Eye (tissue), 1 donor: ENCODE results near the gene VWA3B.
"Not testable (repeated sequence)": the region's sequence is repeated elsewhere in the genome, so short reads cannot be mapped to it uniquely, and the experiment has no call there.

ENCODE experiments used
- DNase-seq: peaks from one replicate; pipeline ENCODE4 v3.0.0-alpha.2; 2015

The VWA3B gene

GRCh38 chr2:98087447-98088020, 567 bp downstream of the VWA3B start:
- no peak for DNase-seq

- no peak for DNase-seq
These were observed 1.3 kb downstream of the VWA3B start for GRCh38 chr2:98088261-98088660.

GRCh38 chr2:98089941-98090340, 3.0 kb downstream of the VWA3B start:
- DNase-seq = no peak

- DNase-seq = no peak
These were observed 4.0 kb downstream of the VWA3B start for GRCh38 chr2:98090951-98091350.

GRCh38 chr2:98091738-98092137, 4.8 kb downstream of the VWA3B start:
- DNase-seq = no peak

- DNase-seq = no peak
These were observed 6.2 kb downstream of the VWA3B start for GRCh38 chr2:98093146-98093545.

GRCh38 chr2:98093611-98094010, 6.6 kb downstream of the VWA3B start:
- DNase-seq = no peak

- no peak for DNase-seq
These were observed 13.2 kb downstream of the VWA3B start for GRCh38 chr2:98099939-98100743.

- not testable (repeated sequence) for DNase-seq
These were observed 15.3 kb downstream of the VWA3B start for GRCh38 chr2:98102315-98102714.

- no peak for DNase-seq
These were observed 15.9 kb downstream of the VWA3B start for GRCh38 chr2:98102878-98103277.

GRCh38 chr2:98108110-98108509, 21.1 kb downstream of the VWA3B start:
- no peak for DNase-seq

GRCh38 chr2:98110741-98111140, 23.8 kb downstream of the VWA3B start:
- no peak for DNase-seq

- peak; percentile 61 for DNase-seq
These were observed 27.8 kb downstream of the VWA3B start for GRCh38 chr2:98114643-98115330.

GRCh38 chr2:98118161-98118560, 31.2 kb downstream of the VWA3B start:
- DNase-seq = no peak

GRCh38 chr2:98118852-98119251, 31.9 kb downstream of the VWA3B start:
- DNase-seq = no peak

GRCh38 chr2:98121149-98121548, 34.2 kb downstream of the VWA3B start:
- DNase-seq = no peak

GRCh38 chr2:98122524-98122923, 35.6 kb downstream of the VWA3B start:
- DNase-seq = no peak

GRCh38 chr2:98123286-98123685, 36.3 kb downstream of the VWA3B start:
- no peak for DNase-seq

- no peak for DNase-seq
These were observed 39.1 kb downstream of the VWA3B start for GRCh38 chr2:98126061-98126460.

GRCh38 chr2:98127229-98127989, 40.4 kb downstream of the VWA3B start:
- DNase-seq = no peak

GRCh38 chr2:98128556-98129109, 41.7 kb downstream of the VWA3B start:
- DNase-seq = no peak

GRCh38 chr2:98130073-98130472, 43.1 kb downstream of the VWA3B start:
- DNase-seq = not testable (repeated sequence)
